ENCODE measurements around the gene MYL5.

- no peak for TF ChIP-seq CHD2 (IDR thresholded peaks at IDR 0.05; ENCODE audit: borderline replicate concordance, low read depth, low read length)
- no peak for TF ChIP-seq POLR2A (IDR thresholded peaks at IDR 0.05; ENCODE audit: low read depth, low read length)
- TF ChIP-seq, protein P1, sequence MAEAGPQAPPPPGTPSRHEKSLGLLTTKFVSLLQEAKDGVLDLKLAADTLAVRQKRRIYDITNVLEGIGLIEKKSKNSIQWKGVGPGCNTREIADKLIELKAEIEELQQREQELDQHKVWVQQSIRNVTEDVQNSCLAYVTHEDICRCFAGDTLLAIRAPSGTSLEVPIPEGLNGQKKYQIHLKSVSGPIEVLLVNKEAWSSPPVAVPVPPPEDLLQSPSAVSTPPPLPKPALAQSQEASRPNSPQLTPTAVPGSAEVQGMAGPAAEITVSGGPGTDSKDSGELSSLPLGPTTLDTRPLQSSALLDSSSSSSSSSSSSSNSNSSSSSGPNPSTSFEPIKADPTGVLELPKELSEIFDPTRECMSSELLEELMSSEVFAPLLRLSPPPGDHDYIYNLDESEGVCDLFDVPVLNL (IDR thresholded peaks at IDR 0.05; ENCODE audit: low read depth, low read length), result no peak
- TF ChIP-seq, protein P2, sequence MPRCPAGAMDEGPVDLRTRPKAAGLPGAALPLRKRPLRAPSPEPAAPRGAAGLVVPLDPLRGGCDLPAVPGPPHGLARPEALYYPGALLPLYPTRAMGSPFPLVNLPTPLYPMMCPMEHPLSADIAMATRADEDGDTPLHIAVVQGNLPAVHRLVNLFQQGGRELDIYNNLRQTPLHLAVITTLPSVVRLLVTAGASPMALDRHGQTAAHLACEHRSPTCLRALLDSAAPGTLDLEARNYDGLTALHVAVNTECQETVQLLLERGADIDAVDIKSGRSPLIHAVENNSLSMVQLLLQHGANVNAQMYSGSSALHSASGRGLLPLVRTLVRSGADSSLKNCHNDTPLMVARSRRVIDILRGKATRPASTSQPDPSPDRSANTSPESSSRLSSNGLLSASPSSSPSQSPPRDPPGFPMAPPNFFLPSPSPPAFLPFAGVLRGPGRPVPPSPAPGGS (IDR thresholded peaks at IDR 0.05; ENCODE audit: borderline replicate concordance, insufficient read depth, low read depth, low read length, poor library complexity, severe bottlenecking), result no peak
- TF ChIP-seq TCF7 (IDR thresholded peaks at IDR 0.05; ENCODE audit: borderline replicate concordance), result no peak
Observed at GRCh38 chr4:663046-663437, 11.3 kb upstream of the MYL5 start.

Data from GM12878 (cell line).